Hepatocyte (in vitro differentiated cells): ENCODE data around the gene PLD2. TPM values are rescaled to one million over a fixed set of nuclear protein-coding genes. Genes with fewer than 3 reads are reported as not detected.

Source experiments
- DNase-seq: peaks from one replicate; pipeline ENCODE4 v3.0.0-alpha.2; 2016; ENCODE audit warnings: low spot score
- H2AFZ ChIP-seq: fragments of 200-600 bp; sonication (generic); 2 replicates; pipeline ENCODE4 v1.6.0; 2016; ENCODE audit warnings: antibody characterized with exemption, mild to moderate bottlenecking
- H3K27ac ChIP-seq: fragments of 200-600 bp; sonication (generic); 2 replicates; pipeline ENCODE4 v1.5.1; 2016; ENCODE audit warnings: mild to moderate bottlenecking
- H3K27me3 ChIP-seq: fragments of 200-600 bp; sonication (generic); 2 replicates; pipeline ENCODE4 v1.6.1; 2016
- H3K36me3 ChIP-seq: fragments of 200-600 bp; sonication (generic); replicated peaks from 2 replicates; pipeline ENCODE4 v1.5.1; 2016; ENCODE audit warnings: low read depth; ENCODE audit not compliant: insufficient read depth
- H3K4me1 ChIP-seq: fragments of 200-600 bp; sonication (generic); 2 replicates; pipeline ENCODE4 v1.5.1; 2016; ENCODE audit warnings: mild to moderate bottlenecking, moderate library complexity; ENCODE audit not compliant: insufficient read depth
- H3K4me2 ChIP-seq: fragments of 200-600 bp; sonication (generic); 2 replicates; pipeline ENCODE4 v1.6.0; 2016
- H3K4me3 ChIP-seq: fragments of 200-600 bp; sonication (generic); 2 replicates; pipeline ENCODE4 v1.5.1; 2016; ENCODE audit warnings: mild to moderate bottlenecking
- H3K79me2 ChIP-seq: fragments of 200-600 bp; sonication (generic); 2 replicates; pipeline ENCODE4 v1.6.0; 2017; ENCODE audit warnings: mild to moderate bottlenecking
- H3K9me2 ChIP-seq: fragments of 200-600 bp; sonication (generic); replicated peaks from 2 replicates; pipeline ENCODE4 v1.6.0; 2017; ENCODE audit warnings: mild to moderate bottlenecking; ENCODE audit not compliant: insufficient read depth
- H3K9me3 ChIP-seq: fragments of 200-600 bp; sonication (generic); 2 replicates; pipeline ENCODE4 v1.5.1; 2016; ENCODE audit warnings: low read depth, mild to moderate bottlenecking
- H4K20me1 ChIP-seq: fragments of 200-600 bp; sonication (generic); 2 replicates; pipeline ENCODE4 v1.6.0; 2016; ENCODE audit warnings: mild to moderate bottlenecking; ENCODE audit not compliant: insufficient read depth, poor library complexity, severe bottlenecking
- CTCF ChIP-seq: fragments of 200-600 bp; sonication (generic); IDR thresholded peaks from 2 replicates; pipeline ENCODE4 v1.5.1; 2016; ENCODE audit warnings: antibody characterized with exemption, mild to moderate bottlenecking; ENCODE audit not compliant: poor library complexity
- EZH2 ChIP-seq: fragments of 200-600 bp; sonication (generic); IDR thresholded peaks from 2 replicates; pipeline ENCODE4 v1.6.1; 2016; ENCODE audit warnings: antibody characterized with exemption, mild to moderate bottlenecking, borderline replicate concordance
- EZH2phosphoT487 ChIP-seq: fragments of 200-600 bp; sonication (generic); IDR thresholded peaks from one replicate; pipeline ENCODE4 v1.6.1; 2018; ENCODE audit warnings: antibody characterized with exemption, mild to moderate bottlenecking, low read depth, moderate library complexity; ENCODE audit not compliant: unreplicated experiment, severe bottlenecking
- WGBS: methylation state at CpG from one replicate; pipeline ENCODE4 v1.1.6; 2016; ENCODE audit warnings: low lambda C conversion rate; ENCODE audit errors: missing lambda C conversion rate; 5-methylcytosine and 5-hydroxymethylcytosine counted together
- polyA plus RNA-seq: library from polyadenylated mRNA; unstranded; fragments of >200 nt; fragmentation: Nextera tagmentation; extraction: Ambion mirVana; gene quantifications from 2 replicates; pipeline ENCODE4 v1.2.1, GENCODE V29; 2016
- total RNA-seq: library from RNA; depleted of rRNA; stranded (reverse); fragments of >200 nt; gene quantifications from 2 replicates; pipeline ENCODE4 v1.2.3, GENCODE V29; 2014

The PLD2 gene
- total and polyA plus RNA-seq, 2 experiments from 2014 or later = 21.8 to 25.2 TPM

GRCh38 chr17:4858882-4859260 lies 51.9 kb downstream of the PLD2 start:
- Histone ChIP-seq H3K27ac (peak overlapping the region; percentile 48), H3K4me1 (peaks cover 17% of the 10 kb centered on the region), H2AFZ (no peak overlapping the region), H3K4me2 (peak overlapping the region; percentile 32), H3K27me3 (no peaks in the 10 kb centered on the region), H3K79me2 (peaks cover 60% of the 10 kb centered on the region), H3K9me3 (no peaks in the 10 kb centered on the region), H3K4me3 (no peak overlapping the region), H3K9me2 (no peaks in the 10 kb centered on the region), H3K36me3 (no peaks in the 10 kb centered on the region), H4K20me1 (no peaks in the 10 kb centered on the region)
- WGBS = 35% methylated on average over 5 of the region's 5 CpGs
- TF ChIP-seq CTCF (no peak), EZH2 (no peak), EZH2phosphoT487 (no peak)
- DNase-seq = no peak

- 87% methylated on average over 32 of the region's 32 CpGs for WGBS
- peaks cover 13% of the 10 kb centered on the region for H3K4me1 ChIP-seq
- no peaks in the 10 kb centered on the region for H3K9me3 ChIP-seq
- no peak overlapping the region for H2AFZ ChIP-seq
- no peaks in the 10 kb centered on the region for H3K9me2 ChIP-seq
- peaks cover 60% of the 10 kb centered on the region for H3K79me2 ChIP-seq
- no peak overlapping the region for H3K27ac ChIP-seq
- H4K20me1 ChIP-seq = no peaks in the 10 kb centered on the region
- no peaks in the 10 kb centered on the region for H3K27me3 ChIP-seq
- H3K36me3 ChIP-seq = no peaks in the 10 kb centered on the region
- DNase-seq = no peak
- no peak overlapping the region for H3K4me2 ChIP-seq
- no peak for TF ChIP-seq CTCF
- no peak for TF ChIP-seq EZH2
- no peak for TF ChIP-seq EZH2phosphoT487
- H3K4me3 ChIP-seq = no peak overlapping the region
These were observed 53.1 kb downstream of the PLD2 start for GRCh38 chr17:4859816-4860625.

- TF ChIP-seq EZH2phosphoT487 = no peak
- no peak for TF ChIP-seq EZH2
- TF ChIP-seq CTCF = no peak
- Histone ChIP-seq H3K4me3 (no peak overlapping the region), H2AFZ (no peak overlapping the region), H3K4me1 (peaks cover 13% of the 10 kb centered on the region), H3K79me2 (peaks cover 60% of the 10 kb centered on the region), H3K9me2 (no peaks in the 10 kb centered on the region), H3K4me2 (no peak overlapping the region), H3K9me3 (no peaks in the 10 kb centered on the region), H3K27ac (no peak overlapping the region), H4K20me1 (no peaks in the 10 kb centered on the region), H3K27me3 (no peaks in the 10 kb centered on the region), H3K36me3 (no peaks in the 10 kb centered on the region)
- no peak for DNase-seq
- WGBS = 88% methylated on average over 9 of the region's 9 CpGs
These were observed 53.7 kb downstream of the PLD2 start for GRCh38 chr17:4860651-4861050.
